GM18517 (cell line): Measurements from ENCODE around the gene RAB43.
"Not testable (repeated sequence)": the region's sequence is repeated elsewhere in the genome, so short reads cannot be mapped to it uniquely, and the experiment has no call there.

Source experiments
- ATAC-seq: cut with Tn5 transposase; IDR thresholded peaks from one replicate; pipeline ENCODE4 v1.9.1; 2021; ENCODE audit warnings: mild to moderate bottlenecking, moderate library complexity; ENCODE audit not compliant: unreplicated experiment

Gene RAB43

GRCh38 chr3:129100274-129100673 is 21.3 kb downstream of the RAB43 start:
- no peak for ATAC-seq

DNA sequence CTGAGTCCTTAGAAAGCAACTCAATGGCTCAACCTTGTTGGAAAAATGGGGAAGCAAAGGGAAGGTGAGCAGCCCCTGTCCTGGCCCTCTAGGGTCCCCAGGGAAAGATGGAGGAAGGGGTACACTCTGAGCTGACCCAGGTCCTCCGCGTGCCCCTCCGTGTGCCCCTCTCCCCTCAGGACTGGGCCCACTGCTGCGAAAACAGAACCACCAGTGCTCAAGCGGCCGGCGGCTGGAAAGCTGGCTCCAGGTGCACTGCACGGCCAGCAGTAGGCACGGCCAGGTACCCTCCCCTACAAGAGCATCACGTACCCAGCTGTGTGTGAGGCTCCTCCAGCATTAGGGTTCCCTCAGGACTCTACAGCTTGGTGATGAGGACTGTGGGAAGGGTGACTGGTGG is 26.3 kb downstream of the RAB43 start:
- no peak for ATAC-seq

GRCh38 chr3:129088312-129088711 is 33.3 kb downstream of the RAB43 start:
- ATAC-seq: not testable (repeated sequence)

- not testable (repeated sequence) for ATAC-seq
Observed at GRCh38 chr3:129087904-129088303, 33.7 kb downstream of the RAB43 start.

GRCh38 chr3:129087138-129087702 is 34.4 kb downstream of the RAB43 start:
- no peak for ATAC-seq

- no peak for ATAC-seq
Observed at GRCh38 chr3:129085818-129086217, 35.8 kb downstream of the RAB43 start.

DNA sequence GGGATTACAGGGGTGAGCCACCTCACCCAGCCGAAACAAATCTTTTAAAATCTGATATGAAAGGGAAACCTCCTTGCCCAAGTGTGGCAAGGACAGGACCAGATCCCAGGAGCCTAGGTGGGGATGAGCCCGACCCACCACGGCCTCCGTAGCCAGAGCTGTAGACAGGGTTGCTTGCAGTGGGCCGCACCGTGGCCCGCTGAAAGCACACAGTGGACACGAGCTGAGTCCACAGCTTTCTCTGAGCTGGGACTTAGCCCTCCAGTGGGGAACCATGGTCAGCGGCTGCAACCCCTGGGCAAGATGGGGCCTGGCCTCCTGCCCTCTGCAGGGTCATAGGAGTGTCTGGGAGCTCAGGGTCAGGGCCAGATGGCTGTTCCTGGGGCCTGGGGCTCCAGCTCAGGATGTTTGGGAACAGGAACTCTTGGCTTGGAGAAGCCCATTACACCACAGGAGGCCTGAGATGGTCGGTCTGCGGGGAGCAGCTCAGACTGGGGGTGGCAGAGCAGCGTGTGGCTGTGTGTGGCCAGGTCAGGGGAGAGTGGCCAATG is 36.4 kb downstream of the RAB43 start:
- ATAC-seq: no peak

GRCh38 chr3:129084501-129084900 is 37.1 kb downstream of the RAB43 start:
- no peak for ATAC-seq

DNA sequence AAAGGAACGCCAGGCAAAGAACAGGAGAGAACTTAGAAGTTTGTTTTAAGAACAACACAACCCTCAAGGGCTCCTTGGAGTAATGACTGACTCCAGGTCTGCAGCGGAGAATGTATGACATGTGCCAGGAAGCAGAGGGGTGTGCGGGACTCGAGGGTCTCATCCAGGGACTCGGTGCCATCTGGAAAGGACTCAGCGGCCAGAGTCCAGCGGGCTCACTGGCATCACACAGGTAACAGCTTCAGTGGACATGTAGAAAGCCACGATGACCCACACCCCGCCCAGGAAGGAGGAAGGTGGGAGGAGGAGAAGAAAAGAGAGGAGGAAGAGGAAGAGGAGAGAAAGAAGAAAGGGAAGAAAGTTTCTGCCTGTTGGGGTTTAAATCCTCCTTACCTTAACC is 39.6 kb downstream of the RAB43 start:
- ATAC-seq: no peak

DNA sequence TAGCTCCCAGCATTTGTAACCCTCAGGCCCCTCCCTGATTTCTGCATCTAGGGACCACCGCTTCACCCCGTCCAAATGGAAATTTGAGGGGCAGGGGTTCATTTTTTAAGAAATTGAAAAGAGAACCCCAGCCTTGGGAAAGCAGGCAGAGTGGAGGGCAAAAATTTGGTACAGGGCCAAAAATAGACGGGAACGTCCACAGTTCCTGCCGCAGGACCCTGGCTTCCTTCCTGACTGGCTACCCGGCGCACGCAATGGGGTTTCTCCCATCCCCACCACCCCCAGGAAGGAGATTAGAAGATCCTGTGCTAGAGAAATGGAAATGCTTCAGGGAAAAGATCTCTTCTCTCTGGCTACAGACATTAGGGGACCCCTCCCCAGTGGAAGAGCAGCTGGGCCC is 40.1 kb downstream of the RAB43 start:
- no peak for ATAC-seq

- ATAC-seq: no peak
Observed at GRCh38 chr3:129078510-129078909, 43.1 kb downstream of the RAB43 start.

DNA sequence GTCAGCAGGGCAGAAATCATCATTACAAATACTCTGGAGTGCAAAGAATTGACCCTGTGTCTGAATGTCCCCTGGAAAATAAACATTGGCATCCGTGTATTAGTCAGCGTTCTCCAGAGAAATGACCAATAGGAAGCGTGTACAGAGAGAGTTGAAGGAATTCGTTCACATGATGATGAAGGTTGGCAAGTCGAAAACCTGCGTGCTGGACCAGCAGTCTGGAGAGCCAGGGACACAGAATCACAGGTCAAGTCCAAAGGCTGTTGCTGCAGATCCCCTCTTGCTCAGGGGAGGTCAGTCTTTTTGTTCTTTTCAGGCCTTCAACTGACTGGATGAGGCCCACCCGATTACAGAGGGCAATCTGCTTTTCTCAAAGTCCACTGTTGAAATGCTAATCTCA is 44.4 kb downstream of the RAB43 start:
- no peak for ATAC-seq

- ATAC-seq: no peak
Observed at GRCh38 chr3:129070086-129070885, 51.3 kb downstream of the RAB43 start.

- ATAC-seq: not testable (repeated sequence)
Observed at GRCh38 chr3:129069313-129070085, 52.1 kb downstream of the RAB43 start.

GRCh38 chr3:129068291-129068886 is 53.2 kb downstream of the RAB43 start:
- ATAC-seq: no peak

- not testable (repeated sequence) for ATAC-seq
Observed at GRCh38 chr3:129067719-129068118, 53.9 kb downstream of the RAB43 start.

DNA sequence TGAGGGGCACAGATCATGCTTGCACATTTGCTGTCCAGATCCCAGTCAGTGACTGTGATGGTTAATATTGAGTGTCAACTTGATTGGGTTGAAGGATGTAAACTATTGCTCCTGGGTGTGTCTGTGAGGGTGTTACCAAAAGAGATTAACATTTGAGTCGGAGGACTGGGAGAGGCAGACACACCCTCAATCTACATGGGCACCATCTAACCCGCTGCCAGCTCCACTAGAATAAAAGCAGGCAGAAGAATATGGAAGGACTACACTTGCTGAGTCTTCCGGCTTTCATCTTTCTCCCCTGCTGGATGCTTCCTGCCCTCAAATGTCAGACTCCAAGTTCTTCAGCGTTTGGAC is 55.9 kb downstream of the RAB43 start:
- no peak for ATAC-seq

DNA sequence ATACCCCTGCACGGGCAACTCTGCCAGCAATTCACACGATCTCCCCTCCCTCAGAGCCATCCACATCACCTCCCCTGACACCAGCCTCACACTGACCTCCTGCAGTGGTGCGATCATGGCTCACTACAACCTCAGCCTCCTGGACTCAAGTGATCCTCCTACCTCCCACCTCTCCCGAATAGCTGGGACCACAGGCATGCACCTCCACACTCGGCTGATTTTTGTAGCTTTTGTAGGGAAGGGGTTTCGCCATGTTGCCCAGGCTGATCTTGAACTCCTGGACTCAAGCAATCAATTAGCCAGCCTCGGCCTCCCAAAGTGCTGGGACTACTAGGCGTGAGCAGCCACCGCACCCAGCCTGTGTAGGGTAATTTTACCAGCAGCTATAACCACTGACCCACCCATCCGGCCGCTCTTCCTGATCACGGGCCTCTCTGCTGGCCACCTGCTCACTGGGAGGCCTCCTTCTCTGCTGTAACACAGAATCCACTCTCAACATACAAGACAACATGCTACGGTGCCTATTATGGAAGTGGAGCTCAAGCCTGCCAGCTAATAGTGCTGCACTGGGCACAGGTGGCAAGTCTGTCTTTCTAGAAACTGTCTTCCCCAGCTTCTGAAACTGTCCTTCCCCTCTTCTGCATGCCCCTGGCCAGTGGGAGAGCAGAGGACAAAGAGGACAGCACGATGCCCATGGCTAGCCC is 56.4 kb downstream of the RAB43 start:
- ATAC-seq: no peak

DNA sequence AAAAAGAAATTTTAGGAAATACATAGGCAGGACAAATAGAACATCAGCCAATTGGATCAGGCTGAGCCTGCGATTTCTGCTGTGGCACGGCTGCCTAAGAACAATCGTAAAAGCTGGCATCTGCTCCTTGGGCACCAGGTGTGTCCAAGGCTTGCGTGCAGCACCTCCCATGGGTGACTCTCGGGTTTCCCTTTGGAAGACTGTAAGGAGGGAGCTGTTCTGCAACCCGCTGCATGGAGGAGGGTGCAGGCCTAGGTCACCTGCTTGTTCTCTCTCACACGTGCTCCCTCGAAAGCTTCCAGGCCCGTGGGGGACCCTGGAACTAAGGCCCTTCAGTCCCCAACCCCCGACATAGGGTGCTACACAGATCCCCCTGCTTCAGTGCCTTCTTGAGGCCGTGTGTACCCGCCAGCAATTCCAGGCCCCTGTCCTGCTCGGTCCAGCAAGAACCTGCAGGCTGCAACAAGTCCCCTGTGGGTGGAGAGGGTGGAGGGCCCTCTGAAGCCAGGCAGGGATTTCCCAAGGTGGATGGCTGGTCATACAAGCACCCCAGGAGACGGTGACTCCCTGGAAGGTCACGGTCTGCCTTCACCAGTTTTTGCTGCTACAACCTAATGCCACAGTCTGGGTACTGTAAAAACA is 57.6 kb downstream of the RAB43 start:
- no peak for ATAC-seq

GRCh38 chr3:129063091-129063640 is 58.4 kb downstream of the RAB43 start:
- no peak for ATAC-seq
